ENCODE data around the gene ARFIP2. TPM values are rescaled to one million over a fixed set of nuclear protein-coding genes. Genes with fewer than 3 reads are reported as not detected.

Gene ARFIP2
- total RNA-seq, 1 experiment from 2014 or later, result 53.1 TPM

- no peak for TF ChIP-seq ZSCAN18 (CRISPR knock-in tag; IDR thresholded peaks at IDR 0.05)
- no peak for TF ChIP-seq GTF2I (CRISPR knock-in tag; conservative IDR thresholded peaks at IDR 0.05)
- no peak for TF ChIP-seq ZNF138 (CRISPR knock-in tag; conservative IDR thresholded peaks at IDR 0.05)
- no peak for TF ChIP-seq ETV6 (CRISPR knock-in tag; IDR thresholded peaks at IDR 0.05)
These were observed 22.6 kb downstream of the ARFIP2 start (continued) for GRCh38 chr11:6458352-6459098.

GRCh38 chr11:6457581-6458320 is 23.4 kb downstream of the ARFIP2 start:
- no peak overlapping the region for H3K27ac Mint-ChIP-seq
- no peaks in the 10 kb centered on the region for H3K27me3 Mint-ChIP-seq (ENCODE audit: low read depth)

GRCh38 chr11:6456361-6457073 is 24.6 kb downstream of the ARFIP2 start:
- no peak for DNase-seq (ENCODE audit: low spot score)
- Mint-ChIP-seq H3K27ac (no peak overlapping the region), H3K27me3 (ENCODE audit: low read depth) (no peaks in the 10 kb centered on the region), H3K4me3 (no peak overlapping the region), H3K4me1 (no peaks in the 10 kb centered on the region), H3K9me3 (no peaks in the 10 kb centered on the region), H3K36me3 (peaks cover 2% of the 10 kb centered on the region; the same call in 1 of the 2 replicates)
- TF ChIP-seq ERG (CRISPR knock-in tag; IDR thresholded peaks at IDR 0.05) (no peak), CREB1 (CRISPR knock-in tag; IDR thresholded peaks at IDR 0.05) (no peak), SOX15 (CRISPR knock-in tag; IDR thresholded peaks at IDR 0.05) (no peak), ESRRA (CRISPR knock-in tag; IDR thresholded peaks at IDR 0.05; ENCODE audit: borderline replicate concordance) (no peak), USF1 (CRISPR knock-in tag; IDR thresholded peaks at IDR 0.05) (no peak), JAZF1 (CRISPR knock-in tag; IDR thresholded peaks at IDR 0.05) (no peak), CTCF (IDR thresholded peaks at IDR 0.05) (no peak), ZNF281 (CRISPR knock-in tag; IDR thresholded peaks at IDR 0.05) (no peak), ELF4 (CRISPR knock-in tag; IDR thresholded peaks at IDR 0.05; ENCODE audit: low read depth) (no peak), ZNF121 (CRISPR knock-in tag; IDR thresholded peaks at IDR 0.05) (no peak)
- ChIA-PET CTCF (interaction anchor here (1.0 to 6.0 kb wide), 4 partner anchors 13 to 103 kb away, joined by 3 to 42 read pairs (median 4); no protein-coding TSS in a partner anchor), POLR2A (no interaction called here)
- no peak for ATAC-seq

More at GRCh38 chr11:6457581-6458320, 23.4 kb downstream of the ARFIP2 start:
- ChIA-PET CTCF (interaction anchor here (6.0 kb wide), 1 partner anchor 14 kb away, joined by 42 read pairs; no protein-coding TSS in a partner anchor), POLR2A (no interaction called here)
- H3K36me3 Mint-ChIP-seq, result peaks cover 2% of the 10 kb centered on the region; the same call in 1 of the 2 replicates
- H3K4me3 Mint-ChIP-seq, result no peak overlapping the region
- no peaks in the 10 kb centered on the region for H3K4me1 Mint-ChIP-seq
- DNase-seq (ENCODE audit: low spot score) (no peak), ATAC-seq (no peak)
- TF ChIP-seq NFE2L1 (CRISPR knock-in tag; IDR thresholded peaks at IDR 0.05), result no peak
- no peaks in the 10 kb centered on the region for H3K9me3 Mint-ChIP-seq
